Gastroesophageal sphincter (tissue), 4 donors: Measurements from ENCODE around the gene MVK. TPM values are rescaled to one million over a fixed set of nuclear protein-coding genes. Genes with fewer than 3 reads are reported as not detected.

Experiments
- ATAC-seq: fragments of 150-250 bp; one replicate; pipeline ENCODE4 v1.9.1; 2016; ENCODE audit warnings: mild to moderate bottlenecking, moderate library complexity
- H3K27ac ChIP-seq, 4 donors: fragments of 200-600 bp; sonication (generic) in 3 of 4; 1 replicate in 3 of 4; 2 replicates in 1 of 4; pipeline ENCODE4 v1.5.1; 2016 to 2019
- H3K27me3 ChIP-seq: fragments of 200-600 bp; sonication (generic); one replicate; pipeline ENCODE4 v1.5.1; 2019
- H3K36me3 ChIP-seq, 2 donors: fragments of 200-600 bp; sonication (generic); one replicate each; pipeline ENCODE4 v1.5.1; 2019; ENCODE audit warnings: control low read depth in 1 of 2
- H3K4me1 ChIP-seq, 3 donors: fragments of 200-600 bp; sonication (generic); 1 replicate in 2 of 3; 2 replicates in 1 of 3; pipeline ENCODE4 v1.5.1; 2016 to 2019; ENCODE audit warnings: control low read depth in 2 of 3
- H3K4me3 ChIP-seq, 2 donors: fragments of 200-600 bp; sonication (generic); one replicate each; pipeline ENCODE4 v1.5.1; 2019; ENCODE audit warnings: mild to moderate bottlenecking in 1 of 2, moderate library complexity in 1 of 2
- H3K9me3 ChIP-seq, 3 donors: fragments of 200-600 bp; sonication (generic); one replicate each; pipeline ENCODE4 v1.5.1; 2017 to 2019; ENCODE audit warnings: control low read depth in 2 of 3
- EP300 ChIP-seq: sonication (generic); formaldehyde crosslinking; IDR thresholded peaks from one replicate; pipeline ENCODE4 v1.6.1; 2017; ENCODE audit warnings: antibody characterized with exemption, mild to moderate bottlenecking
- POLR2A ChIP-seq, 2 donors: fragments of 450-650 bp; IDR thresholded peaks; one replicate each; pipeline ENCODE4 v1.6.1; 2017; ENCODE audit warnings: antibody characterized with exemption in 2 of 2, mild to moderate bottlenecking in 2 of 2, moderate library complexity in 1 of 2
- POLR2AphosphoS5 ChIP-seq: sonication (generic); formaldehyde crosslinking; IDR thresholded peaks from one replicate; pipeline ENCODE4 v1.6.1; 2017; ENCODE audit warnings: antibody characterized with exemption
- whole genome bisulfite sequencing, 2 donors: methylation state at CpG; one replicate each; pipeline ENCODE4 v1.1.5; 2018; ENCODE audit warnings: low coverage in 1 of 2; 5-methylcytosine and 5-hydroxymethylcytosine counted together
- total RNA-seq, 4 donors: library from RNA; depleted of rRNA; stranded (reverse); fragments of >200 nt; gene quantifications; one replicate each; pipeline ENCODE4 v1.1.0, GENCODE V29; 2016
- TF ChIP-seq, protein P1 (sequence below), 4 experiments: fragments of 200-600 bp in 2 of 4; fragments of 450-650 bp in 2 of 4; sonication (generic) in 1 of 4; IDR thresholded peaks; one replicate each; pipeline ENCODE4 v1.5.1; 2017 to 2019; ENCODE audit warnings: antibody characterized with exemption in 4 of 4, mild to moderate bottlenecking in 2 of 4, moderate library complexity in 2 of 4

The MVK gene
- total RNA-seq, 4 donors from 2014 or later, result 6.2 to 18.2 (median 10.4) TPM

DNA sequence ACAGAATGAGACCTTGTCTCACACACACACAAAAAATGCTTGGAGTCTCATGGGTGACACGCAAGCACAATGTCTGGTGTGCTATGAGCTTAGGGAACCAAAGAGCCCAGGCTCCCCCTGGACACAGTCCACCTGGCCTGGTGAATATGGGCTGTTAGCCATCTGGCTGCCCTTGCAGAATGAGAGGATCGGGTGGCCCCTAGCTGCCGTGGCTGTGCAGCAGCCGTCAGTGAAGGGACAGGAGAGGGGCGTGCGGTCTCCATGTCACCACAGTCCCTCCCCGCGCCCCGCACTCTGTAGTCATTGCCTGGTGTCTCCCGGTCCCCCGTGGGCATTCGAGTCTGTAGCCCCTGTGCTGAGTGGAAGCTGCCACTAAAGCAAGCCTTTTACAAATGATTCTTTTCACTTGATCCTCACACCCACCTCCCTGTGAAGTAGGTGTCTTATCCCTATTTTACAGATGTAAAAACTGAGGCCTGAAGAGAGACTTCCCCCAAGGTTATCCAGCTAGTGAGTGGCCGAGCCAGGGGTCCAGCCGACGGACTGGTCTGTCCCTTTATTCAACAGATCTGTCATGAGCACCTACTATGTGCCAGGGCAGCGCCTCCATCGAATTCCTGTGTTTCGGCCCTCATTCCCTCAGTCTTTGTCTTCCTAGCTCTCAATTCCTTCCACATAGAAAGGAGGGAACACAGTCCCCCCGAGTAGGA is 18.8 kb downstream of the MVK start:
- H3K27me3 ChIP-seq, result no peaks in the 10 kb centered on the region
- peaks cover 0 to 95% of the 10 kb centered on the region in 2 donors for H3K36me3 ChIP-seq
- 87 to 89% methylated on average over 5 to 6 of the region's 19 CpGs for WGBS, 2 donors
- no peaks in the 10 kb centered on the region for H3K9me3 ChIP-seq
- H3K4me3 ChIP-seq, result no peak overlapping the region
- no peak for TF ChIP-seq POLR2AphosphoS5
- no peak for TF ChIP-seq POLR2A (IDR thresholded peaks at IDR 0.05)
- TF ChIP-seq, protein P1, sequence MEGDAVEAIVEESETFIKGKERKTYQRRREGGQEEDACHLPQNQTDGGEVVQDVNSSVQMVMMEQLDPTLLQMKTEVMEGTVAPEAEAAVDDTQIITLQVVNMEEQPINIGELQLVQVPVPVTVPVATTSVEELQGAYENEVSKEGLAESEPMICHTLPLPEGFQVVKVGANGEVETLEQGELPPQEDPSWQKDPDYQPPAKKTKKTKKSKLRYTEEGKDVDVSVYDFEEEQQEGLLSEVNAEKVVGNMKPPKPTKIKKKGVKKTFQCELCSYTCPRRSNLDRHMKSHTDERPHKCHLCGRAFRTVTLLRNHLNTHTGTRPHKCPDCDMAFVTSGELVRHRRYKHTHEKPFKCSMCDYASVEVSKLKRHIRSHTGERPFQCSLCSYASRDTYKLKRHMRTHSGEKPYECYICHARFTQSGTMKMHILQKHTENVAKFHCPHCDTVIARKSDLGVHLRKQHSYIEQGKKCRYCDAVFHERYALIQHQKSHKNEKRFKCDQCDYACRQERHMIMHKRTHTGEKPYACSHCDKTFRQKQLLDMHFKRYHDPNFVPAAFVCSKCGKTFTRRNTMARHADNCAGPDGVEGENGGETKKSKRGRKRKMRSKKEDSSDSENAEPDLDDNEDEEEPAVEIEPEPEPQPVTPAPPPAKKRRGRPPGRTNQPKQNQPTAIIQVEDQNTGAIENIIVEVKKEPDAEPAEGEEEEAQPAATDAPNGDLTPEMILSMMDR (IDR thresholded peaks at IDR 0.05), result no peak
- no peak for TF ChIP-seq EP300
- no peak overlapping the region for H3K27ac ChIP-seq
- H3K4me1 ChIP-seq, result peaks cover 0 to 4% (median 0%) of the 10 kb centered on the region in 3 donors
- no peak for ATAC-seq

DNA sequence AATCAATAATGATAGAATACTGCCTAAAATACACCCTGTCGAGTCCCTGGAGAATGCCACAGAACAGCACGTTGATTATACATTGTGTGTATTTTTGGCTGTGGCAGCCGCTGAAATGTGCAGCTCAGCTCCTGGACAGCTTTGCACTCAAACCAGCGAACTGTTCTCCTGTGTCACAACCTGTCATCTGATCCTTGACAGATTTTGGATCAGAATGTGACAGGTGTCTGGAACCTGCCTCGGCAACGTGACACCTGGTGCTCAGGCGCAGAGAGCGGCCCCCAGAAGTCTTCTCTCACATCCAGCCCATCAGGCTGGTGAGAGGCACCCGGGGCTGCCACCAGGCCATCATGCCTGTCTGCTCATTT is 19.3 kb downstream of the MVK start:
- no peak for TF ChIP-seq EP300
- TF ChIP-seq POLR2A (IDR thresholded peaks at IDR 0.05), result no peak
- no peak for TF ChIP-seq POLR2AphosphoS5
- TF ChIP-seq, protein P1 (IDR thresholded peaks at IDR 0.05), result no peak
- peaks cover 0 to 90% of the 10 kb centered on the region in 2 donors for H3K36me3 ChIP-seq
- H3K27me3 ChIP-seq, result no peaks in the 10 kb centered on the region
- H3K27ac ChIP-seq, result no peak overlapping the region
- WGBS, 2 donors, result 48% methylated on average over 4 of the region's 9 CpGs; no CpG with 5 or more reads in 1 of the 2 donors
- no peaks in the 10 kb centered on the region for H3K9me3 ChIP-seq
- peaks cover 0 to 9% (median 4%) of the 10 kb centered on the region in 3 donors for H3K4me1 ChIP-seq
- ATAC-seq, result no peak
- H3K4me3 ChIP-seq, result no peak overlapping the region

DNA sequence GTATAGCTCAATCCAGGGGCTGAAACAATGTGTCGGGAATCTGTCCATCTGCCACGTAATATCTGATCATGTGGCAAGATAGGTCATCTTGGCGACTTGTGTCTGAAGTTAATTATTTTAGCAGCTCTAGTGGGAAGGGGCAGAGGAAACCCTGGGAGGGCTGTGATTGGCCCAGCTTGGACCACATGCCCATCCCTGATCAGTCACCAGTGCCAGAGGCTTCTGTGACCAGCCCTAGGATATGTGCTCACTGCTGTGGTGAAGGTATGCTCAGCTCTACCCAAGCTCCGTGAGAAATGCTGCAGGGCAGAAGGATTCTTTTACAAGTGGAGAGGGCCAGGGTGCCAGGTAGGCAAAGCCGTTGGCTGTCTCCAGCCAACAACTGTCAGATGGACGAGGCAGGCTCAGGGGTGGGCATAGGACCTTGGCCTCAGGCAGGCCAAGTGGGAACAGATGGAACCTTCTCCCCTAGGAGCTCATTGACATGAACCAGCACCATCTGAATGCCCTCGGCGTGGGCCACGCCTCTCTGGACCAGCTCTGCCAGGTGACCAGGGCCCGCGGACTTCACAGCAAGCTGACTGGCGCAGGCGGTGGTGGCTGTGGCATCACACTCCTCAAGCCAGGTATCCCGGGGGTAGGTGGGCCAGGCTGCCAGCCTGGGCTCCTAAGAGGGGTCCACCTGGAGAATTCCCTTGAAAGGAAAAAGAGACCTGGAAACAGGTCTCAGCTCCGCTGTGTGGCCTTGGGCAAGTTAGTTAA is 21.1 kb downstream of the MVK start:
- 70 to 71% methylated on average over 2 to 3 of the region's 15 CpGs for WGBS, 2 donors
- Histone ChIP-seq H3K36me3 (peaks cover 0 to 73% of the 10 kb centered on the region in 2 donors), H3K4me1 (peaks cover 0 to 15% (median 5%) of the 10 kb centered on the region in 3 donors), H3K27ac (no peak overlapping the region), H3K4me3 (no peak overlapping the region), H3K9me3 (no peaks in the 10 kb centered on the region), H3K27me3 (no peaks in the 10 kb centered on the region)
- TF ChIP-seq EP300 (no peak), POLR2AphosphoS5 (no peak), POLR2A (IDR thresholded peaks at IDR 0.05) (no peak)
- TF ChIP-seq, protein P1 (IDR thresholded peaks at IDR 0.05), result no peak
- no peak for ATAC-seq

DNA sequence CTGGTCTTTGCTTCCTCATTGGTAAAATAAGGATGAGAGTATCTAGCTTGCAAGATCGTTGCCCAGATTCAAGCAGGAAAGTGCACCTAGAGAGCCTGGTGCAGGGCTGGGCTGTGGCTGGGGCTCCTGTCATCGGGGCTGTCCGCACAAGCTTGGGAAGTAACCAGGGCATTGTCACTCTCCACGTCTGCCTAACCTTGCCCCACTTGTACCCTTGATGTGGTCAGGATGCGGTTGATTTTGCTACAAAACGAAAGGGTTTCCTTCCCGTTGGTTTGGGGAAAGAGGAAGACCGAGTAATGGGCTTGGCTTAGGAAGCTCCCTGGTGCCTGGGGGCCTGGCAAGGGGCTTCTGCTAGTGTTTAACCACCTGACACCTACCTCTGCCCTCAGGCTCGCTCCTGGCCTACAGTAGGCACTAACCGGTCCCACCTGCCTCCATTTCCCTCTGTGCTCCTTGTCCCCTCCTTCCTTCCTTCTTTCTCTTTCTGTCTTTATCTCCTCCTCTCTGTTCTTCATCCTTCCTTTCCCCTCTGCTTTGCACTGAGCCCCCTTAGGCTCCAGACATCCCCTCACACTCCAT is 21.8 kb downstream of the MVK start:
- Histone ChIP-seq H3K4me3 (no peak overlapping the region), H3K27ac (no peak overlapping the region), H3K9me3 (no peaks in the 10 kb centered on the region), H3K4me1 (peaks cover 0 to 15% (median 5%) of the 10 kb centered on the region in 3 donors), H3K36me3 (peaks cover 0 to 66% of the 10 kb centered on the region in 2 donors), H3K27me3 (no peaks in the 10 kb centered on the region)
- ATAC-seq, result no peak
- TF ChIP-seq POLR2A (IDR thresholded peaks at IDR 0.05) (no peak), POLR2AphosphoS5 (no peak), EP300 (no peak)
- TF ChIP-seq, protein P1 (IDR thresholded peaks at IDR 0.05), result no peak
- WGBS, 2 donors, result 81% methylated on average over 3 of the region's 10 CpGs; no CpG with 5 or more reads in 1 of the 2 donors
